Thymus (tissue), 11 donors: ENCODE results near the gene GPR150. TPM values are rescaled to one million over a fixed set of nuclear protein-coding genes. Genes with fewer than 3 reads are reported as not detected.

Experiments used
- DNase-seq, 9 donors: peaks; one replicate each; pipeline ENCODE4 v3.0.0-alpha.2; 2013; ENCODE audit warnings: low spot score in 9 of 9, low read depth in 6 of 9, missing footprints in 1 of 9
- H3K27ac ChIP-seq, 2 donors: one replicate each; pipeline ENCODE4 v1.5.1; 2013; ENCODE audit warnings: control low read depth in 1 of 2, low read depth in 1 of 2, low read length in 1 of 2, mild to moderate bottlenecking in 1 of 2, moderate library complexity in 1 of 2
- H3K27me3 ChIP-seq, 2 donors: one replicate each; pipeline ENCODE4 v1.5.1; 2013; ENCODE audit warnings: low read length in 1 of 2; ENCODE audit not compliant: control insufficient read depth in 2 of 2, insufficient read depth in 1 of 2
- H3K36me3 ChIP-seq, 2 donors: one replicate each; pipeline ENCODE4 v1.5.1; 2013; ENCODE audit warnings: low read length in 1 of 2, mild to moderate bottlenecking in 1 of 2, moderate library complexity in 1 of 2; ENCODE audit not compliant: control insufficient read depth in 2 of 2, insufficient read depth in 2 of 2
- H3K4me1 ChIP-seq, 2 donors: one replicate each; pipeline ENCODE4 v1.5.1; 2013; ENCODE audit warnings: low read length in 2 of 2; ENCODE audit not compliant: control insufficient read depth in 2 of 2, insufficient read depth in 2 of 2
- H3K4me3 ChIP-seq, 2 donors: one replicate each; pipeline ENCODE4 v1.5.1; 2013; ENCODE audit warnings: low read length in 2 of 2, control low read depth in 1 of 2, mild to moderate bottlenecking in 1 of 2
- H3K9me3 ChIP-seq, 2 donors: one replicate each; pipeline ENCODE4 v1.5.1; 2013; ENCODE audit warnings: low read length in 1 of 2, mild to moderate bottlenecking in 1 of 2; ENCODE audit not compliant: control insufficient read depth in 2 of 2, insufficient read depth in 1 of 2
- WGBS: extraction: QIAGEN DNeasy Blood & Tissue Kit; methylation state at CpG from one replicate; pipeline ENCODE4 v1.1.7; 2013; 5-methylcytosine and 5-hydroxymethylcytosine counted together
- polyA plus RNA-seq: library from polyadenylated mRNA; stranded (reverse); fragments of 200-250 nt; gene quantifications from one replicate; pipeline ENCODE4 v1.2.3, GENCODE V29; 2013
- total RNA-seq: library from RNA; stranded (reverse); fragments of 120-200 nt; gene quantifications from one replicate; pipeline ENCODE4 v1.2.4, GENCODE V29; 2013
- donor health status: healthy.

The GPR150 gene
- total and polyA plus RNA-seq, 2 donors, result 0.19 to 0.89 TPM

DNA sequence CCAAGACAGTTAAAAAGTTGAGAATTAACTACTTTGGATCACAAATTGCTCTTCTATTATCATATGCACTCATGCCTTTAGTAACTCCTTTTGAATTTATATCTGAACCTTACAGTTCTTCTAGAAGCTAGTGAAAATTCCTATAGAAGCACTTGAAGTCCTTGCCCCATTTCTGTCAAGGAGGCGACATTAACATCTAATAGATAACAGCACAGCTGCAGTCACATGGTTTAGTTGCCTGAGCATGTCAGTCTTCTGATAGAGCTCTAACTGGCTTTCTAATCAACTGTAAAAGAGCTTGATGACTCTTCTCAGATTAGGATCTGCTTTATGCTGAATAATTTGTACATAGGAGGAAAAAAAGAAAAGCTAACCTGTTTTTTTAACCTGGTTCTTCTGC, 35.7 kb downstream of the GPR150 start:
- H3K27ac ChIP-seq, result peak overlapping the region in 1 of 2 donors; percentile 46
- H3K9me3 ChIP-seq, result no peaks in the 10 kb centered on the region
- DNase-seq, result peak in 2 of 9 donors; percentile 9 to 50
- WGBS, result 45% methylated on average over 1 of the region's 1 CpG
- H3K4me3 ChIP-seq, result no peak overlapping the region
- no peaks in the 10 kb centered on the region for H3K27me3 ChIP-seq
- peaks cover 4% of the 10 kb centered on the region in 2 donors for H3K36me3 ChIP-seq
- peaks cover 3 to 5% of the 10 kb centered on the region in 2 donors for H3K4me1 ChIP-seq

DNA sequence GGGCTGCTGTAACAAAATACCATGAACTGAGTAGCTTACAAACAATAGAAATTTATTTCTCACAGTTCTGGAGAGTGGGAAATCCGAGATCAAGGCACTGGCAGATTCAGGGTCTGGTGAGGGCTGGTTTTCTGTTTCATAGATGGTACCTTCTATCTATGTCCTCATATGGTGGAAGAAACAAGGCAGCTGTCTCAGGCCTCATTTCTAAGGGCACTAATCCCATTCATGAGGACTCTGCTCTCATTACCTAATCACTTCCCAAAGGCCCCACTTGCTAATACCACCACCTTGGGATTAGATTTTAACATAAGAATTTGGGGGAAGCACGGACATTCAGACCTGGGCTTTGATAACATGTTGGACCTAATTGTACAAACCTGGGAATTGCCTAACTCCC, 40.2 kb downstream of the GPR150 start:
- WGBS, result 94% methylated on average over 2 of the region's 2 CpGs
- no peaks in the 10 kb centered on the region for H3K27me3 ChIP-seq
- peaks cover 3 to 5% of the 10 kb centered on the region in 2 donors for H3K4me1 ChIP-seq
- no peak overlapping the region for H3K27ac ChIP-seq
- no peaks in the 10 kb centered on the region for H3K36me3 ChIP-seq
- no peak overlapping the region for H3K4me3 ChIP-seq
- no peaks in the 10 kb centered on the region for H3K9me3 ChIP-seq
- no peak for DNase-seq

DNA sequence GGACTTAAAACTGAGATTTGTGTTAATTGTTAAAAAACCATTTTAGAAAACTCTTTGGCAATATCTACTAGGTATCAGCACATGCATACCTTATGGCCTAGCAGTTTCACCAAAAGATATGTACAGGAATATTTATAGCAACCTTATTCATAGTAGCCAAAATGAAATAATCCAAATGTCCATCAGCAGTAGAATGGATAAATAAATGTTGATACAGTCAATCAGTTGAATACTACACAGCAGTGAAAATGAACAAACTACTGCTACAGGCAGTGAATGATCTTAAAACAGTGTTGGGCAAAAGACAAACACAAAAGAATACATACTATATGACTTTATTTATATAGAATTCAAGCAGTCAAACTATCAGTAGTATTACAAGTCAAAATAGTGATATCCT, 43.1 kb downstream of the GPR150 start:
- no peak overlapping the region for H3K4me3 ChIP-seq
- H3K27me3 ChIP-seq, result no peaks in the 10 kb centered on the region
- no peak for DNase-seq
- no peak overlapping the region for H3K27ac ChIP-seq
- H3K36me3 ChIP-seq, result no peaks in the 10 kb centered on the region
- H3K9me3 ChIP-seq, result no peaks in the 10 kb centered on the region
- no peaks in the 10 kb centered on the region for H3K4me1 ChIP-seq

DNA sequence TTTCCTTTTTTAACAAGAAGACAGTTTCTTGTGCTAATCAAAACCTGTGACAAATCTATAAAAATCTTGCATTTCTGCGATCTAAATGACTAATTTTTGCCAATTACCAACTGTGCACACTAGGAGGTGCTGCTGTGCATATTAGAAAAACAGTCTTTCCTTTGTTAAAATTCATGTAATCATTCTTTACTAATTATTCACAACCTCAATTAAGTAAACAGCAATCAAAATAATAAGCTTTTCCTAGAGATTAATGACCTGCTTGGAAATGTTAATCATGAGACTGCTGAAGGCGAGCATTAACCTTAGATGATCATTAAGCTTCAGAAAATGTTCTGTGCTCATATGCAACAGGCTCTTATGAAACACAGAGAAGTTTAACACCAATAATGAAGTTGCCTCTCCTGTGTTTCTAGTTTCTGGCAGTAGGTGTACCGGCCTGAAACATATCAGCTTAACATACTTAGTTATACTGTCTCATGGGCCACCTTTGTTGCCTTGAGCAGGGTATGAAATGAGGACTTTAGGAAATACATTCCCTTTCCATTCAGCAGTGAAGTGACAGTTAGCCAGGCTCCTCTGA, 44.4 kb downstream of the GPR150 start:
- DNase-seq, result peak in 4 of 9 donors; percentile 47 to 68 (median 50)
- Histone ChIP-seq H3K4me3 (no peak overlapping the region), H3K9me3 (no peaks in the 10 kb centered on the region), H3K27me3 (no peaks in the 10 kb centered on the region), H3K27ac (no peak overlapping the region), H3K36me3 (no peaks in the 10 kb centered on the region), H3K4me1 (no peaks in the 10 kb centered on the region)
- 31% methylated on average over 3 of the region's 3 CpGs for WGBS

DNA sequence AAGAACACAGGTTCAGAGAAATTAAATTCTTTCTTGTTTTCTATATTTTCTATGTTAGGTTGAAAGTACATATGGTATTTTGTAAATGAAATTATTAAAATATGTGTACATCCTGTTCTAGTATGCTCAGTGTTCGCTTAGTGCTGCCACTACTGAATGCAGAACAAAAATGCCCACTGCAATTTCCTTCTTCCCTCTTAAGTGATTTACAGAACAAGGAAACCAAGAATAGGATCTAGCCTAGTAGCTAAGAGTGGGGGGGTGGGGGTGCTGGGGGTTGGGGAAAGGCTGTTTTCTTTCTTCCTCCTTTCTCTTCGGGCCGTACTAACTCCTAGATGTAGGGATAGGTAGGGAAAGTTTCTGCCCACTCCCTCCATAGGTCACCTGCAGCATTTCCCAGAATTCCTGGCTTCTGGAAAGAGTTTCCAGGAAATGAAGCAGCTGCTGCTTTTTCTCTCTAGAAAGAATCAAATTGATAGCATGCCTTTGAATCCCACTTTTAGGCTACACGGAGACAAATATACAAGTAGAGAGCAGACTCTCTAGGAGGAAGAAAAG, 47.3 kb downstream of the GPR150 start:
- Histone ChIP-seq H3K4me1 (no peaks in the 10 kb centered on the region), H3K4me3 (no peak overlapping the region), H3K27me3 (no peaks in the 10 kb centered on the region), H3K27ac (no peak overlapping the region), H3K36me3 (no peaks in the 10 kb centered on the region), H3K9me3 (no peaks in the 10 kb centered on the region)
- WGBS, result 86% methylated on average over 4 of the region's 4 CpGs
- no peak for DNase-seq

DNA sequence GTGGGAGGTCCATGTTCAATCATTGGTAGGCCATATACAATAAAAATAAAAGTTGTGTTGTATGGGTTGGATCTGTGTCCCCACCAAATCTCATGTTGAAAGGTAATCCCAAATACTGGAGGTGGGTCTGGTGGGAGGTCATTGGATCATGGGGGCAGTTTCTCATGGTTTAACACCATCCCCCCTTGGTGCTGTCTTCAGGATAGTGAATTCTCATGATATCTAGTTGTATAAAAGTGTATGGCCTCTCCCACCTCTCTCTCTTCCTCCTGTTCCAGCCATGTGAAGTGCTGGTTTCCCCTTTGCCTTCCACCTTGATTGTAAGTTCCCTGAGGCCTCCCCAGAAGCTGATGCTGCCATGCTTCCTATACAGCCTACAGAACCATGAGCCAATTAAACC, 47.8 kb downstream of the GPR150 start:
- H3K27me3 ChIP-seq, result no peaks in the 10 kb centered on the region
- no peak for DNase-seq
- H3K36me3 ChIP-seq, result no peaks in the 10 kb centered on the region
- no peak overlapping the region for H3K27ac ChIP-seq
- no peaks in the 10 kb centered on the region for H3K9me3 ChIP-seq
- no peaks in the 10 kb centered on the region for H3K4me1 ChIP-seq
- no peak overlapping the region for H3K4me3 ChIP-seq

DNA sequence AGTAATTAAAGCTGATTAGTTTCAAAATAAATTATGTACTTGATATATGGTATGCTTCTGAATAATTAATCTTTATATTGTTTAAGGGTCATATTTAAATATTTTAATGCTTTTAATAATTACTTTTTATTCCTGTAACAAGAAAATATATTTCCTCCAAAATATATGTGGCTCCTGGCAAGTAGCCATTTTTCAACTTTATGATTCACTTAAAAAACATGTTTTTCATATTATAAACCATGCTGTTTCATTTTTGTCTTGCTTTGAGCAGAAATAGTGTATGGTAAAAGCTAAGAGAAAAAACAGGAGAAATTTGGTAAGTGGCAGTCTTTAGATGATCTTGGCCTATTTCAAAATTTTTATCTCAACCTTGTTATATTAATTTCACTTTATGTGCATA, 48.3 kb downstream of the GPR150 start:
- Histone ChIP-seq H3K4me1 (no peaks in the 10 kb centered on the region), H3K27ac (no peak overlapping the region), H3K9me3 (no peaks in the 10 kb centered on the region), H3K4me3 (no peak overlapping the region), H3K36me3 (no peaks in the 10 kb centered on the region), H3K27me3 (no peaks in the 10 kb centered on the region)
- no peak for DNase-seq

DNA sequence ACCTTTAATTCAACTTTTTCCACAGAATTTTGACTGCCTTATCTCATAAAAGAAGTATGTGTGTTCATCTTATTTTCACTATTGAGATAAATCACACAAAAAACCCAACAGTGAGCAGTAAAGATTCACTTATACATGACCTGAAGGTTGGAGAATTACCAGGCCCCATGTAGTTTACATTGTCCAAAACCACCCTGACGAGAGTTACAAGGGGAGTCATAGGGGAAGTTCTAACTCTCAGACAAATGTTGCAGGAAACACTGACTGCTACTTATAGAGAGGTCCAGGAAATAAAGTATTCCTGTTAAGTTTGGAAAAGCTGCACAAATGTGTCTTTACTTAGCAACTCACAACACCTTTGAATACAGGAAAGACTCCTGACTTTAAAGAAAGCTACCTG, 48.8 kb downstream of the GPR150 start:
- Histone ChIP-seq H3K4me3 (no peak overlapping the region), H3K36me3 (no peaks in the 10 kb centered on the region), H3K9me3 (no peaks in the 10 kb centered on the region), H3K4me1 (no peaks in the 10 kb centered on the region), H3K27me3 (no peaks in the 10 kb centered on the region), H3K27ac (no peak overlapping the region)
- DNase-seq, result no peak
- WGBS, result 87% methylated on average over 1 of the region's 1 CpG

DNA sequence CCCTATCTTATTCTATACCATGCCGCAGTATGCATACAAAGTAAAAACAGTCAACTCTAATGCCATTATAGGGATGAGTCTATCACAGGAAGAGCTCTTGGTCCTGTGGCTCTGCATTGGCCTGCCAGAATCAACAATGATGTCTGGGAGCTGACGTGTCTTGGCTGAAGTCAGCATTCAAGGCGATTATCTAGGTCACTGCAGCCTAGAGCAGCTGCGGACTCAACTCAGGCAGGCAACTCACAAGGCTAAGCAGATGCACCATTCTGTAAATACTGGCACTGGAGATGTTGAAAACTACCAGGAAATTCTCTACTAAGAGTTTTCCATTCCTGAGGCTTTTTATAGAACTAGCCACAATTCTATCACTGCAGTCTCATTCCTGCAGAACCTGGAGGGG, 49.7 kb downstream of the GPR150 start:
- H3K36me3 ChIP-seq, result no peaks in the 10 kb centered on the region
- no peaks in the 10 kb centered on the region for H3K27me3 ChIP-seq
- H3K4me3 ChIP-seq, result no peak overlapping the region
- H3K9me3 ChIP-seq, result no peaks in the 10 kb centered on the region
- H3K4me1 ChIP-seq, result no peaks in the 10 kb centered on the region
- peak in 1 of 9 donors; percentile 19 for DNase-seq
- 93% methylated on average over 4 of the region's 4 CpGs for WGBS
- H3K27ac ChIP-seq, result no peak overlapping the region
